Neural cell (in vitro differentiated cells): ENCODE data around the gene UBE2K. TPM values are rescaled to one million over a fixed set of nuclear protein-coding genes. Genes with fewer than 3 reads are reported as not detected.

Experiments used
- H2AFZ ChIP-seq: fragments of 200-600, 300-800 bp; sonication (generic), shearing (Covaris generic); 2 replicates; pipeline ENCODE4 v1.6.0; 2014; ENCODE audit warnings: low read depth, mild to moderate bottlenecking, antibody characterized with exemption, low read length, moderate library complexity
- H3F3A ChIP-seq: fragments of 200-600 bp; shearing (Covaris generic); 2 replicates; pipeline ENCODE4 v1.6.1; 2016; ENCODE audit warnings: mild to moderate bottlenecking, moderate library complexity, mixed read lengths, antibody characterized with exemption, low read length; ENCODE audit not compliant: insufficient read depth, poor library complexity, severe bottlenecking
- H3K27ac ChIP-seq: fragments of 200-600, 300-800 bp; sonication (generic), shearing (Covaris generic); 2 replicates; pipeline ENCODE4 v1.5.1; 2014; ENCODE audit warnings: mild to moderate bottlenecking, low read length, moderate library complexity
- H3K27me3 ChIP-seq: fragments of 300-800, 200-600 bp; sonication (generic), shearing (Covaris generic); 2 replicates; pipeline ENCODE4 v1.6.0; 2014; ENCODE audit warnings: mild to moderate bottlenecking, low read depth, low read length, moderate library complexity; ENCODE audit not compliant: insufficient read depth
- H3K36me3 ChIP-seq: fragments of 300-800, 200-600 bp; sonication (generic), shearing (Covaris generic); 2 replicates; pipeline ENCODE4 v1.5.1; 2014; ENCODE audit warnings: mild to moderate bottlenecking, antibody characterized with exemption, low read length, moderate library complexity; ENCODE audit not compliant: insufficient read depth
- H3K4me2 ChIP-seq: fragments of 300-800, 200-600 bp; sonication (generic), shearing (Covaris generic); 2 replicates; pipeline ENCODE4 v1.6.0; 2014; ENCODE audit warnings: mild to moderate bottlenecking, low read length
- H3K4me3 ChIP-seq: fragments of 300-800, 200-600 bp; sonication (generic), shearing (Covaris generic); 2 replicates; pipeline ENCODE4 v1.5.1; 2014; ENCODE audit warnings: mild to moderate bottlenecking, low read length, moderate library complexity
- H3K79me2 ChIP-seq: fragments of 200-600 bp; shearing (Covaris generic); replicated peaks from 2 replicates; pipeline ENCODE4 v1.6.0; 2014; ENCODE audit warnings: mild to moderate bottlenecking, low read length, moderate library complexity; ENCODE audit not compliant: insufficient read depth
- H3K9ac ChIP-seq: fragments of 300-800, 200-600 bp; sonication (generic), shearing (Covaris generic); 2 replicates; pipeline ENCODE4 v1.6.1; 2016; ENCODE audit warnings: mild to moderate bottlenecking, low read length, mixed read lengths
- H3K9me2 ChIP-seq: fragments of 200-600 bp; shearing (Covaris generic); 2 replicates; pipeline ENCODE4 v1.6.1; 2016; ENCODE audit warnings: mild to moderate bottlenecking, low read length, mixed read lengths; ENCODE audit not compliant: insufficient read depth
- H3K9me3 ChIP-seq: fragments of 200-600, 300-800 bp; sonication (generic), shearing (Covaris generic); 2 replicates; pipeline ENCODE4 v1.6.1; 2016; ENCODE audit warnings: mild to moderate bottlenecking, mixed run types, low read length, moderate library complexity, mixed read lengths
- H4K20me1 ChIP-seq: fragments of 200-600 bp; shearing (Covaris generic); 2 replicates; pipeline ENCODE4 v1.6.1; 2016; ENCODE audit warnings: mild to moderate bottlenecking, mixed run types; ENCODE audit not compliant: insufficient read depth
- EP300 ChIP-seq: fragments of 450-650 bp; conservative IDR thresholded peaks from 2 replicates; pipeline ENCODE4 v1.6.1; 2014; ENCODE audit warnings: antibody characterized with exemption, mild to moderate bottlenecking, moderate library complexity; ENCODE audit not compliant: poor library complexity, severe bottlenecking
- EZH2 ChIP-seq: fragments of 200-600, 300-800 bp; shearing (Covaris generic), sonication (generic); IDR thresholded peaks from 2 replicates; pipeline ENCODE4 v1.6.1; 2014; ENCODE audit warnings: antibody characterized with exemption, low read length, borderline replicate concordance, mild to moderate bottlenecking; ENCODE audit not compliant: insufficient read depth, poor library complexity, severe bottlenecking
- MXI1 ChIP-seq: fragments of 450-650 bp; conservative IDR thresholded peaks from 2 replicates; pipeline ENCODE4 v1.6.1; 2014; ENCODE audit warnings: antibody characterized with exemption, mild to moderate bottlenecking; ENCODE audit not compliant: poor library complexity, severe bottlenecking
- POLR2AphosphoS5 ChIP-seq: IDR thresholded peaks from 2 replicates; pipeline ENCODE4 v1.6.1; 2012
- RAD21 ChIP-seq: fragments of 450-650 bp; conservative IDR thresholded peaks from 2 replicates; pipeline ENCODE4 v1.6.1; 2014; ENCODE audit warnings: antibody characterized with exemption, mild to moderate bottlenecking, moderate library complexity
- SMC3 ChIP-seq: fragments of 450-650 bp; conservative IDR thresholded peaks from 2 replicates; pipeline ENCODE4 v1.6.1; 2014; ENCODE audit warnings: antibody characterized with exemption, mild to moderate bottlenecking, moderate library complexity; ENCODE audit not compliant: poor library complexity
- TAF1 ChIP-seq: IDR thresholded peaks from 2 replicates; pipeline ENCODE4 v1.6.1; 2012; ENCODE audit warnings: low read depth
- polyA plus RNA-seq: library from polyadenylated mRNA; depleted of rRNA; stranded (reverse); fragments of >200 nt; gene quantifications from 2 replicates; pipeline ENCODE4 v1.2.3, GENCODE V29; 2014
- TF ChIP-seq, protein P1 (sequence below): IDR thresholded peaks from 2 replicates; pipeline ENCODE4 v1.6.1; 2012; ENCODE audit warnings: borderline replicate concordance
- TF ChIP-seq, protein P2 (sequence below): fragments of 450-650 bp; IDR thresholded peaks from 2 replicates; pipeline ENCODE4 v1.5.1; 2014; ENCODE audit warnings: antibody characterized with exemption, mild to moderate bottlenecking, moderate library complexity; ENCODE audit not compliant: poor library complexity, severe bottlenecking

UBE2K gene
- polyA plus RNA-seq, 1 donor from 2014 or later, result 45.8 TPM

DNA sequence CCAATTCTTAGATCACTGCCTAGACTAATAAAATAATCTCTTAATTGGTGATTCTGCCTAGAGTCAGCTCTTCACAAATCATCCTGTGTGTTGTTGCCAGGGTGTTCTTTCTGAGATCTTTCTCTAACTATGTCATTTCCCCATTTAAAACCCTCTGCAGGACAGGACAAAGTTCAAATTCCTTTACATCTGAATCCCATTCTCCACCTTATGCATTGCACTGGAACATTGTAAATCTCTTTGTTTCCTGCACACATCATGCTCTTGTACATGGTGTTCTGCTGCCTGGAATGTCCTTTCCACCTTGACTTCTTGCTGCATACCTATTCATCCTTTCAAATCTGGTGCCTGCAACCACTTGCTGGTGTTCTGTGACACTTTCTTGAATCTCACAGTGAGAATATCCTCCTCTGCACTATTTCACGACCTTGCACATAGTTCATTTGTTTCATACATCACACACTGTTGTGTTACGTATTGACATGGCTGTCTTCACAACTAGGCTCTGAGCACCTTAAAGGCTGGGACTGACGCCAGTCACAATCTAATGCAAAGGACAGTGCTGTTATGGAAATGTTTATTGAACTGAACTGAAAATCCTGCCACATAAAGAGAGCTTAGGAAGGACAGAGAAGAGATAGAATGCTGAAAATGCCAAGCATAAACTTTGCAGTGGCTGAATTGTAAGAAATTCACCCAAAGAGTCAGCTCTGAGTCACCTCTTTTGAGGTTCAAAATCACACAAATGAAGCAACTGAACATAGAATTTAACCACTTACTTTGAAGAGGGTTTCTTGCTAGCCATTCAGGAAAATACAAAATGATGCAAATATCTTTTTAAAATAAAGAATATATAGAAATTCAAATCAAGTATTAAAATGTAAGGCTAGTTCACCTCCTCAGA, 32.9 kb upstream of the UBE2K start:
- Histone ChIP-seq H4K20me1 (no peaks in the 10 kb centered on the region), H3K9me3 (no peaks in the 10 kb centered on the region), H3K9me2 (no peaks in the 10 kb centered on the region), H3K4me2 (no peak overlapping the region), H3K9ac (no peak overlapping the region), H3K4me3 (no peak overlapping the region), H3K79me2 (no peaks in the 10 kb centered on the region), H3K27me3 (no peaks in the 10 kb centered on the region), H3K36me3 (no peaks in the 10 kb centered on the region), H3K27ac (no peak overlapping the region), H3F3A (no peaks in the 10 kb centered on the region), H2AFZ (no peak overlapping the region)
- TF ChIP-seq RAD21 (no peak), TAF1 (no peak), EP300 (no peak), SMC3 (no peak), MXI1 (no peak), EZH2 (no peak), POLR2AphosphoS5 (no peak)
- TF ChIP-seq, protein P1, sequence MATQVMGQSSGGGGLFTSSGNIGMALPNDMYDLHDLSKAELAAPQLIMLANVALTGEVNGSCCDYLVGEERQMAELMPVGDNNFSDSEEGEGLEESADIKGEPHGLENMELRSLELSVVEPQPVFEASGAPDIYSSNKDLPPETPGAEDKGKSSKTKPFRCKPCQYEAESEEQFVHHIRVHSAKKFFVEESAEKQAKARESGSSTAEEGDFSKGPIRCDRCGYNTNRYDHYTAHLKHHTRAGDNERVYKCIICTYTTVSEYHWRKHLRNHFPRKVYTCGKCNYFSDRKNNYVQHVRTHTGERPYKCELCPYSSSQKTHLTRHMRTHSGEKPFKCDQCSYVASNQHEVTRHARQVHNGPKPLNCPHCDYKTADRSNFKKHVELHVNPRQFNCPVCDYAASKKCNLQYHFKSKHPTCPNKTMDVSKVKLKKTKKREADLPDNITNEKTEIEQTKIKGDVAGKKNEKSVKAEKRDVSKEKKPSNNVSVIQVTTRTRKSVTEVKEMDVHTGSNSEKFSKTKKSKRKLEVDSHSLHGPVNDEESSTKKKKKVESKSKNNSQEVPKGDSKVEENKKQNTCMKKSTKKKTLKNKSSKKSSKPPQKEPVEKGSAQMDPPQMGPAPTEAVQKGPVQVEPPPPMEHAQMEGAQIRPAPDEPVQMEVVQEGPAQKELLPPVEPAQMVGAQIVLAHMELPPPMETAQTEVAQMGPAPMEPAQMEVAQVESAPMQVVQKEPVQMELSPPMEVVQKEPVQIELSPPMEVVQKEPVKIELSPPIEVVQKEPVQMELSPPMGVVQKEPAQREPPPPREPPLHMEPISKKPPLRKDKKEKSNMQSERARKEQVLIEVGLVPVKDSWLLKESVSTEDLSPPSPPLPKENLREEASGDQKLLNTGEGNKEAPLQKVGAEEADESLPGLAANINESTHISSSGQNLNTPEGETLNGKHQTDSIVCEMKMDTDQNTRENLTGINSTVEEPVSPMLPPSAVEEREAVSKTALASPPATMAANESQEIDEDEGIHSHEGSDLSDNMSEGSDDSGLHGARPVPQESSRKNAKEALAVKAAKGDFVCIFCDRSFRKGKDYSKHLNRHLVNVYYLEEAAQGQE, result no peak
- TF ChIP-seq, protein P2, sequence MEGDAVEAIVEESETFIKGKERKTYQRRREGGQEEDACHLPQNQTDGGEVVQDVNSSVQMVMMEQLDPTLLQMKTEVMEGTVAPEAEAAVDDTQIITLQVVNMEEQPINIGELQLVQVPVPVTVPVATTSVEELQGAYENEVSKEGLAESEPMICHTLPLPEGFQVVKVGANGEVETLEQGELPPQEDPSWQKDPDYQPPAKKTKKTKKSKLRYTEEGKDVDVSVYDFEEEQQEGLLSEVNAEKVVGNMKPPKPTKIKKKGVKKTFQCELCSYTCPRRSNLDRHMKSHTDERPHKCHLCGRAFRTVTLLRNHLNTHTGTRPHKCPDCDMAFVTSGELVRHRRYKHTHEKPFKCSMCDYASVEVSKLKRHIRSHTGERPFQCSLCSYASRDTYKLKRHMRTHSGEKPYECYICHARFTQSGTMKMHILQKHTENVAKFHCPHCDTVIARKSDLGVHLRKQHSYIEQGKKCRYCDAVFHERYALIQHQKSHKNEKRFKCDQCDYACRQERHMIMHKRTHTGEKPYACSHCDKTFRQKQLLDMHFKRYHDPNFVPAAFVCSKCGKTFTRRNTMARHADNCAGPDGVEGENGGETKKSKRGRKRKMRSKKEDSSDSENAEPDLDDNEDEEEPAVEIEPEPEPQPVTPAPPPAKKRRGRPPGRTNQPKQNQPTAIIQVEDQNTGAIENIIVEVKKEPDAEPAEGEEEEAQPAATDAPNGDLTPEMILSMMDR, result no peak

GRCh38 chr4:39667706-39668105, 30.2 kb upstream of the UBE2K start:
- H3K4me2 ChIP-seq, result no peak overlapping the region
- TF ChIP-seq MXI1 (no peak), SMC3 (no peak), TAF1 (no peak), EP300 (no peak), EZH2 (no peak), RAD21 (no peak), POLR2AphosphoS5 (no peak)
- TF ChIP-seq, protein P2, result no peak
- TF ChIP-seq, protein P1, result no peak
- H3K27ac ChIP-seq, result no peak overlapping the region
- no peaks in the 10 kb centered on the region for H3F3A ChIP-seq
- H3K79me2 ChIP-seq, result no peaks in the 10 kb centered on the region
- H3K27me3 ChIP-seq, result no peaks in the 10 kb centered on the region
- H3K9ac ChIP-seq, result no peak overlapping the region
- no peaks in the 10 kb centered on the region for H3K9me2 ChIP-seq
- H3K36me3 ChIP-seq, result no peaks in the 10 kb centered on the region
- H4K20me1 ChIP-seq, result no peaks in the 10 kb centered on the region
- no peak overlapping the region for H3K4me3 ChIP-seq
- H2AFZ ChIP-seq, result no peak overlapping the region
- no peaks in the 10 kb centered on the region for H3K9me3 ChIP-seq
